SK-N-MC (cell line): Measurements from ENCODE around the gene ALG6.

Source experiments
- DNase-seq: peaks from one replicate; pipeline ENCODE4 v3.0.0-alpha.2; 2011; ENCODE audit warnings: low read depth, low spot score
- H3K27ac ChIP-seq: fragments of 200-600 bp; sonication (generic); 2 replicates; pipeline ENCODE4 v1.5.1; 2016; ENCODE audit warnings: mixed run types
- H3K36me3 ChIP-seq: fragments of 200-600 bp; sonication (generic); 2 replicates; pipeline ENCODE4 v1.6.1; 2017; ENCODE audit warnings: antibody characterized with exemption, low read length, mixed read lengths; ENCODE audit not compliant: insufficient read depth
- H3K4me3 ChIP-seq: fragments of 200-600 bp; sonication (generic); 2 replicates; pipeline ENCODE4 v1.5.1; 2016
- H3K9ac ChIP-seq: fragments of 200-600 bp; sonication (generic); 2 replicates; pipeline ENCODE4 v1.8.0; 2017; ENCODE audit warnings: mixed run types, mixed read lengths; ENCODE audit not compliant: insufficient read length
- H3K9me3 ChIP-seq: fragments of 200-600 bp; sonication (generic); 2 replicates; pipeline ENCODE4 v1.6.1; 2017; ENCODE audit warnings: low read depth, mild to moderate bottlenecking, antibody characterized with exemption, low read length, moderate library complexity, mixed read lengths
- EZH2 ChIP-seq: fragments of 200-600 bp; sonication (generic); IDR thresholded peaks from one replicate; pipeline ENCODE4 v1.6.1; 2017; ENCODE audit warnings: antibody characterized with exemption
- FOXP2 ChIP-seq: optimal IDR thresholded peaks from 2 replicates; pipeline ENCODE3; 2011; ENCODE audit warnings: mild to moderate bottlenecking, moderate library complexity; ENCODE audit not compliant: insufficient read depth; ENCODE audit errors: extremely low read length, control extremely low read depth
- POLR2AphosphoS5 ChIP-seq: IDR thresholded peaks from 2 replicates; pipeline ENCODE4 v1.6.1; 2012; ENCODE audit warnings: mild to moderate bottlenecking, low read depth, low read length, borderline replicate concordance

The ALG6 gene

DNA sequence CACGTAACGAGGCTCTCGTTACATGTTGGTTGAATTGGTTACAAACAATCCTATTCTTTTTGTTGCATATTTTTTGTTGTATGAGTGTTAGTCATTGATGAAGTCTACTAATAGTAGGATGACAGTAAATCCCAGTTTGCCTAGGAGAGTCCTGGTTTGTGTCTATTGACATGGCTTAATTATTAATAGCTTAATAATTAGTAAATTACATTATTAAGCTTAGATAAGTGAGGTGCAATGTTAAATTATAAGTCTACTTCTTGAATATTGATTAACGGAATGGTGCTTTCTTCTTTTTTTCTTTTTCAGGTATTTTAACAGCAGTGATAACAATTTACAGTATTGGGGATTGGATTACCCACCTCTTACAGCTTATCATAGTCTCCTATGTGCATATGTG is 34.5 kb downstream of the ALG6 start:
- no peak overlapping the region for H3K27ac ChIP-seq
- TF ChIP-seq POLR2AphosphoS5 (no peak), EZH2 (no peak), FOXP2 (no peak)
- no peaks in the 10 kb centered on the region for H3K9me3 ChIP-seq
- H3K9ac ChIP-seq: no peak overlapping the region
- H3K4me3 ChIP-seq: no peak overlapping the region
- peaks cover 58% of the 10 kb centered on the region for H3K36me3 ChIP-seq
- no peak for DNase-seq

DNA sequence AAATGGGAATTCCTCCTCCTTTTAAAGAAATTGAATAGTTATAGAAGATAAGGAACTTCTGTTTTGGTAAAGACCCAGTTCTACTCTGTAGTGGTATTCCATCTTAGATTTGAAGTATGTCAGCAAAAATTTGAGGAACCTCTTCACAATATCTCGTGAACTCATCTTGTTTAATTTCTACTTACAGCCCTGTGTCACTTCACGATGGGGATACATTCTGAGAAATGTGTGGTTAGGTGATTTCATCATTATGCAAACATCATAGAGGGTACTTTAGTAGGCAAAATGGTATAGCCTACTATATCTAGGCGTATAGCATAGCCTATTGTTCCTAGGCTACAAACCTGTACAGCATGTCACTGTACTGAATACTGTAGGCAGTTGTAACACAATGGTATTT is 36.0 kb downstream of the ALG6 start:
- Histone ChIP-seq H3K9ac (no peak overlapping the region), H3K4me3 (no peak overlapping the region), H3K27ac (no peak overlapping the region), H3K36me3 (peaks cover 45% of the 10 kb centered on the region), H3K9me3 (no peaks in the 10 kb centered on the region)
- no peak for DNase-seq
- TF ChIP-seq POLR2AphosphoS5 (no peak), FOXP2 (no peak), EZH2 (no peak)

DNA sequence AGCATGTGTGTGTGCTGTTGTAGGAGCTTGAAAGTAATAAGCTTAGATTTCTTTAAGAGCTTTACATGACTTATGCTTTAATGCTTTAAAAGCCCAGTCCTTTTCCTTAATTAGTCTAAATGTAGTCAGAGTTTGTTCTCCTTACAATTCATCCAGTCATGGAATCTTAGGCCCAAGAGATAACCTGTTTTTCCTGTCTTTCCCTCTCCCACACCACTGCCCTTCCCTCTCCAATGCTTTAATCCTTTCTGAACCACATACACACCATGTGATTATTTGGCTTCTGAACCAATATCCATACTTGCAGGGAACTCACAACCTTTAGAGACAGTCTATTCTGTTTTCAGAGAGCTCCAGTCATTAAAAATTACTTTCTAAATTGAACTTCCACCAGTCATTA is 37.6 kb downstream of the ALG6 start:
- Histone ChIP-seq H3K4me3 (no peak overlapping the region), H3K36me3 (peaks cover 33% of the 10 kb centered on the region), H3K27ac (no peak overlapping the region), H3K9ac (no peak overlapping the region), H3K9me3 (no peaks in the 10 kb centered on the region)
- no peak for TF ChIP-seq FOXP2
- no peak for TF ChIP-seq POLR2AphosphoS5
- TF ChIP-seq EZH2: no peak
- DNase-seq: no peak

DNA sequence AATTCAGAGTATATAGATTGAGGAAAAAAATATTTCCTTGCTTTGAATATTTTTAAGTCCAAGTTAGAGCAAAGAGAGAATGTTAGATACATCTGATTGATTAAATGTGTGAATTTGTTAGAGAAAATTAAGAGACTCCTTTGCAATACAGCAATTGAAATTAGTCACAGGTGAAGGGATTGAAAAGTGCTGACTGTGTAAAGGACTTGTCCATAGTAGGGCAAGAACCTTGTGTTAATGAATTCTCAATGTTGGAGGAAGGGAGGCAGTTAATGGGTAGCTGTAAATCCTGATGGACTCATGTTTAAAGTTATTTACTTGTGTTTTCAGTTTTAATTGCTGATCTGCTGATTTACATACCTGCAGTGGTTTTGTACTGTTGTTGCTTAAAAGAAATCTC is 38.6 kb downstream of the ALG6 start:
- H3K27ac ChIP-seq: no peak overlapping the region

DNA sequence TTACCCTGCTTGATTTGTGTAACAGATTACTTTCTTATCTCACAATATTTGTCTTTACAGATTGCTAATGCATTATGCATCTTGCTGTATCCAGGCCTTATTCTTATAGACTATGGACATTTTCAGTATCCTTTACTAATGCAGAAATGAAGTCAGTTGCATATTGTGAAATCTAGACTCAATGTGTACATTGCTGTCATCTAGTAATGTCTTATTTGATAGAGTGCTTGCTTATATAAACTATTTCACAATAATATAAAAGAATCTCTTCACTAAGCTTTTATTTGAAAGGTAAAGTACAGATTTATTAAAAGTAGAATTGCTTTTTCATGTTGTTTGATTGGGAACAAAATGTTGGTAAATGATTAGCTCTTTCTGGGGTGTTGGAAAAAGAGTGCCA is 39.6 kb downstream of the ALG6 start:
- Histone ChIP-seq H3K27ac (peak overlapping the region; percentile 23; the same call in 1 of the 2 replicates), H3K9me3 (no peaks in the 10 kb centered on the region), H3K36me3 (peaks cover 26% of the 10 kb centered on the region), H3K4me3 (no peak overlapping the region), H3K9ac (no peak overlapping the region)
- TF ChIP-seq EZH2 (no peak), FOXP2 (no peak), POLR2AphosphoS5 (no peak)
- no peak for DNase-seq

More for the DNA sequence above, 38.6 kb downstream of the ALG6 start:
- no peak for DNase-seq
- TF ChIP-seq FOXP2: no peak
- no peak for TF ChIP-seq POLR2AphosphoS5
- TF ChIP-seq EZH2: no peak
- Histone ChIP-seq H3K36me3 (peaks cover 27% of the 10 kb centered on the region), H3K4me3 (no peak overlapping the region), H3K9me3 (no peaks in the 10 kb centered on the region), H3K9ac (no peak overlapping the region)

DNA sequence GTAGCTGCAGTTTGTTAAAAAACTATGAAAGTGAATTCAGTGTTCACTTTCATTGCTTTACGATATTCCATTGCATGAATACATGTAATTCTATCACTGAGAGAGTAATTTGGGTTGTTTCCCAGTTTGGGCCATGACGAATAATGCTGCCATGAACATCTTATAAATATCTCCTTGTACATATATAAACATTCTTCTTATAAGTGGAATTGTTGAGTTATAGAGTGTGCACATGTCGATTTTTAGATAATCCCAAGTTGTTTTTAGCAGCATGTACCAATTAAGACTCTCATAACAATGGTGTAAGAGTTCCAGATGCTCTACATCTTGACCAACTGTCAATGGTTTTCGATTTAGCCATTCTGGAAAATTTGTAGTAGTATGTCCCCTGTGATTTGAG is 40.9 kb downstream of the ALG6 start:
- TF ChIP-seq EZH2: no peak
- no peak for TF ChIP-seq FOXP2
- no peak for TF ChIP-seq POLR2AphosphoS5
- no peak for DNase-seq
- Histone ChIP-seq H3K9me3 (no peaks in the 10 kb centered on the region), H3K4me3 (no peak overlapping the region), H3K27ac (no peak overlapping the region), H3K9ac (no peak overlapping the region), H3K36me3 (peaks cover 25% of the 10 kb centered on the region)

DNA sequence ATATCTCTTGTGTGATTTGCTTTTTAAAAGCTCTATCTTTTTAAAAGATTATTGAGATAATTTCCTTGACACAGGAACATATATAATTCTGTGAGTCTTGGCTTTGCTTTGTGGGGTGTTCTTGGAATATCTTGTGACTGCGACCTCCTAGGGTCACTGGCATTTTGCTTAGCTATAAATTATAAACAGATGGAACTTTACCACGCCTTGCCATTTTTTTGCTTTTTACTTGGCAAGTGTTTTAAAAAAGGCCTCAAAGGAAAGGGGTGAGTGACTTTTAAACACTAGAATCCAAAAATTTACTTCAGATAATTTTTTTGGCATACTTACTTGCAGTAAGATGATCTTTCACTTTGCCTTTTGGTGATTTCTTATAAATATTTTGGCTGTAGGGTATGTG is 43.6 kb downstream of the ALG6 start:
- peak; percentile 37 for DNase-seq
- Histone ChIP-seq H3K36me3 (peaks cover 6% of the 10 kb centered on the region; the same call in 1 of the 2 replicates), H3K27ac (peak overlapping the region; percentile 92), H3K9ac (peak overlapping the region; percentile 64), H3K9me3 (no peaks in the 10 kb centered on the region), H3K4me3 (peak overlapping the region; percentile 60)
- TF ChIP-seq EZH2 (no peak), FOXP2 (no peak), POLR2AphosphoS5 (no peak)

DNA sequence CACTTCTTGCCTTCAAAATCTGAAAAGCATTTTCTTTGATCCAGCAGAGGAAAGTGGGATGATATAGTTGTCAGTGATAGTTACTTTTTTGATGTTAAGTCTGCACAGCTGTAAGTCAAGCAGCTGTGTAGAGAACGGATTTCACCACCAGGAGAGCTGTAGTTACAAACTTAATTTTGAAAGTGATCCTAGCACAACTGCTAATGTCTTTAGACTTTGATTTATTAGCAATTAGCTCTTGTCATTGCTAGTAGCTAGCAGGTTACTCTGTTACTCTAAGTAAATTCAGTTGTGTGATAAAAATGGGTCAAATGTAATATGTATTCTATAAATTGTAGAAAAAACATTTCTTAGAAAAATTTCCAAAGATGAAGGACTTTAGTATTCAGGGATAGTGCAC is 46.0 kb downstream of the ALG6 start:
- H3K9me3 ChIP-seq: no peaks in the 10 kb centered on the region
- peak overlapping the region; percentile 37 for H3K9ac ChIP-seq
- TF ChIP-seq FOXP2: no peak
- TF ChIP-seq POLR2AphosphoS5: no peak
- TF ChIP-seq EZH2: no peak
- peak overlapping the region; percentile 96 for H3K27ac ChIP-seq
- DNase-seq: no peak
- peaks cover 4% of the 10 kb centered on the region; the same call in 1 of the 2 replicates for H3K36me3 ChIP-seq
- no peak overlapping the region for H3K4me3 ChIP-seq
